HepG2 (cell line): ENCODE results near the gene OR13J1. TPM values are rescaled to one million over a fixed set of nuclear protein-coding genes. Genes with fewer than 3 reads are reported as not detected.

Experiments used
- ATAC-seq: fragments of 200-7000 bp; cut with Tn5 transposase; 3 replicates; pipeline ENCODE4 v1.9.1; 2020; ENCODE audit warnings: mild to moderate bottlenecking, moderate library complexity
- BruUV-seq: library from RNA; stranded (reverse); fragments of 400-500 nt; replicated peaks from 2 replicates; lab custom pipeline; 2021; lab: Mats Ljungman, UMichigan
- CTCF ChIA-PET: fragments of 300-600 bp; formaldehyde crosslinking; extraction: SDS; loops from one replicate; lab custom pipeline; 2021; ENCODE audit warnings: low total read pairs, inconsistent platforms, low intra/inter-chr PET ratio; lab: Yijun Ruan, JAX
- POLR2A ChIA-PET: fragments of 350-600 bp; sonication (Branson Sonifier 250); formaldehyde crosslinking; loops from one replicate; lab custom pipeline; 2020; ENCODE audit warnings: antibody characterized with exemption, inconsistent platforms; lab: Yijun Ruan, JAX
- DNase-seq: peaks from one replicate; pipeline ENCODE4 v3.0.0-alpha.2; 2015; ENCODE audit warnings: low spot score
- FAIRE-seq: peaks from 3 replicates; lab custom pipeline; 2011; peaks lifted over from hg19 to GRCh38; lab: Jason Lieb, UNC
- H2AFZ ChIP-seq: one replicate; pipeline ENCODE4 v1.6.1; 2011; ENCODE audit warnings: low read length, inconsistent platforms
- H3K27ac ChIP-seq: fragments of 300-600 bp; 3 replicates; pipeline ENCODE4 v1.8.0; 2011; ENCODE audit warnings: mixed run types, mild to moderate bottlenecking, mixed read lengths, low read length, inconsistent platforms; ENCODE audit not compliant: insufficient read depth; ENCODE audit errors: extremely low read length
- H3K27me3 ChIP-seq, 2 experiments: fragments of 200-600 bp in 1 of 2; 2 replicates in 1 of 2; 3 replicates in 1 of 2; pipeline versions ENCODE4 v1.6.0 to v1.8.0; 2011; ENCODE audit warnings: low read length in 2 of 2, mild to moderate bottlenecking in 2 of 2, moderate library complexity in 2 of 2, inconsistent platforms in 1 of 2; ENCODE audit not compliant: insufficient read depth in 2 of 2, control insufficient read depth in 1 of 2
- H3K36me3 ChIP-seq, 2 experiments: fragments of 200-600 bp in 1 of 2; replicated peaks in 1 of 2; 2 replicates in 1 of 2; 3 replicates in 1 of 2; pipeline versions ENCODE4 v1.5.1 to v1.8.0; 2011; ENCODE audit warnings: low read length in 2 of 2, inconsistent platforms in 1 of 2; ENCODE audit not compliant: insufficient read depth in 2 of 2, control insufficient read depth in 1 of 2
- H3K4me1 ChIP-seq: 2 replicates; pipeline ENCODE4 v1.5.1; 2012; ENCODE audit warnings: low read length, inconsistent platforms; ENCODE audit not compliant: insufficient read depth
- H3K4me2 ChIP-seq: 2 replicates; pipeline ENCODE4 v1.6.0; 2011; ENCODE audit warnings: low read depth, low read length, inconsistent platforms
- H3K4me3 ChIP-seq, 3 experiments: fragments of 200-600 bp in 1 of 3; sonication (generic), shearing (Covaris generic) in 1 of 3; replicated peaks in 1 of 3; 2 replicates each; pipeline ENCODE4 v1.5.1; 2011 to 2016; ENCODE audit warnings: low read length in 3 of 3, inconsistent platforms in 2 of 3, low read depth in 2 of 3, mild to moderate bottlenecking in 2 of 3, control low read depth in 1 of 3, mixed read lengths in 1 of 3; ENCODE audit not compliant: insufficient read depth in 1 of 3
- H3K79me2 ChIP-seq: one replicate; pipeline ENCODE4 v1.6.1; 2011; ENCODE audit warnings: low read length, inconsistent platforms; ENCODE audit not compliant: insufficient read depth
- H3K9ac ChIP-seq: 2 replicates; pipeline ENCODE4 v1.6.0; 2011; ENCODE audit warnings: mild to moderate bottlenecking, low read depth, low read length, inconsistent platforms; ENCODE audit not compliant: insufficient read depth
- H3K9me3 ChIP-seq: 2 replicates; pipeline ENCODE4 v1.5.1; 2012; ENCODE audit warnings: mild to moderate bottlenecking, low read length
- H4K20me1 ChIP-seq: 2 replicates; pipeline ENCODE4 v1.6.0; 2011; ENCODE audit warnings: inconsistent platforms, mild to moderate bottlenecking, low read length, moderate library complexity; ENCODE audit not compliant: insufficient read depth
- CREB1 ChIP-seq, 2 experiments: fragments of 450-650 bp in 1 of 2; IDR thresholded peaks; 2 replicates each; pipeline ENCODE4 v1.6.1; 2016 to 2017; ENCODE audit warnings: control low read depth in 1 of 2, mild to moderate bottlenecking in 1 of 2, missing compliant biosample characterization in 1 of 2, missing genetic modification characterization in 1 of 2
- ELF3 ChIP-seq: IDR thresholded peaks from 2 replicates; pipeline ENCODE4 v1.6.1; 2016; ENCODE audit warnings: missing genetic modification reagents, missing compliant biosample characterization
- HDAC6 ChIP-seq: fragments of 200-600 bp; sonication (generic); IDR thresholded peaks from 2 replicates; pipeline ENCODE4 v1.7.0; 2017; ENCODE audit warnings: mild to moderate bottlenecking, antibody characterized with exemption, low read length, low read depth
- TBX3 ChIP-seq: fragments of 450-650 bp; IDR thresholded peaks from 2 replicates; pipeline ENCODE4 v1.6.1; 2017; ENCODE audit warnings: antibody characterized with exemption, mild to moderate bottlenecking, inconsistent platforms, borderline replicate concordance
- WGBS: methylation state at CpG from one replicate; pipeline ENCODE4 v1.1.6; 2017; ENCODE audit warnings: low lambda C conversion rate; 5-methylcytosine and 5-hydroxymethylcytosine counted together
- in situ Hi-C: cut with HindIII; loops from 2 replicates; pipeline ENCODE4 v1.10.0; 2017; ENCODE audit warnings: low pct_unique_long_range_greater_than_20kb; ENCODE audit not compliant: extremely low pct_ligation_motif_present
- intact Hi-C: fragments of 100-400 bp; cut with micrococcal nuclease; formaldehyde crosslinking; loops from one replicate; pipeline ENCODE4 v1.10.0; 2022; ENCODE audit not compliant: unreplicated experiment
- polyA plus RNA-seq, 8 experiments: library from polyadenylated mRNA; depleted of rRNA in 3 of 8; stranded (reverse) in 7 of 8; unstranded in 1 of 8; fragments of >200 nt; fragmentation: Illumina TruSeq in 4 of 8; extraction: Trizol in 4 of 8; gene quantifications; 2 replicates each; pipeline versions ENCODE4 v1.2.1 to v1.2.3, GENCODE V29; 2011 to 2016; ENCODE audit warnings: low read depth in 4 of 8, missing spikeins in 1 of 8, mixed read lengths in 1 of 8; ENCODE audit not compliant: insufficient read depth in 1 of 8
- total RNA-seq, 5 experiments: library from RNA; depleted of rRNA; stranded (reverse); fragments of >200 nt; fragmentation: Illumina TruSeq; extraction: Trizol; gene quantifications; 2 replicates each; pipeline ENCODE4 v1.2.3, GENCODE V29; 2016; ENCODE audit warnings: low read depth in 1 of 5
- TF ChIP-seq, protein P1 (sequence below): sonication (generic); formaldehyde crosslinking; IDR thresholded peaks from 2 replicates; pipeline ENCODE4 v1.9.0; 2021; ENCODE audit warnings: missing genetic modification reagents, mild to moderate bottlenecking, borderline replicate concordance
- TF ChIP-seq, protein P2 (sequence below): sonication (generic); formaldehyde crosslinking; IDR thresholded peaks from 2 replicates; pipeline ENCODE4 v1.5.0; 2020; ENCODE audit warnings: mild to moderate bottlenecking, missing genetic modification reagents, moderate library complexity

OR13J1 gene
- total and polyA plus RNA-seq, 2 of the 13 experiments (the other 11 are each of a cell fraction or from before 2014, with no cell fraction given): not detected

DNA sequence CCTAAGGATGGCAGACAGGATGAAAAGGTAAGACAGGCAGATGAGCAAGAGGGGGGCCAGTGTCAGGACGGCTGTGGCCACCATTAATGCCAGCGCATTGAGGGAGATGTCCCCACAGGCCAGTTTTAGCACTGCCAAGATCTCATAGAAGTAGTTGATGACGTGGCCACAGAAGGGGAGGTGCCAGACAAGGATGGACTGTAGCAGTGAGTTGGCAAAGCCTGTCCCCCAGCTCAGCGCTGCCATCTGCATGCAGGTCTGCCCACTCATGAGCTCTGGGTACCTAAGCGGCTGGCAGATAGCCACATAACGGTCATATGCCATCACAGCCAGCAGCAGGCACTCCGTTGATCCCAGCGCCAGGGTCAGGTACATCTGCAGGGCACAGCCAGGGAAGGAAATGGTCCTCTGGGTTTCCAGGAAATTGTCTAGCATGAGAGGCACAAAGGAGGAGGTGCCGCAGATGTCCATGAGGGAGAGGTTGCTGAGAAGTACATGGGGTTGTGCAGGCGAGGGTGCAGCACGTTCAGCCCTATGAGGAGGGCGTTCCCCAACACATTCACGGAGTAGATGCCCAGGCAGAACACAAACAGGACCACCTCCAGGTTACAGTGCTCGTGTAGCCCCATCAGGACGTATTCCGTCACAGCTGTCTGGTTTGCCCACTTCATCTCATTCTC is 10.8 kb downstream of the OR13J1 start:
- H2AFZ ChIP-seq: no peak overlapping the region
- H3K4me1 ChIP-seq: no peaks in the 10 kb centered on the region
- no peak overlapping the region for H3K9ac ChIP-seq
- no peak overlapping the region for H3K4me3 ChIP-seq
- H4K20me1 ChIP-seq: no peaks in the 10 kb centered on the region
- FAIRE-seq: no peak
- TF ChIP-seq TBX3: no peak
- TF ChIP-seq ELF3: no peak
- TF ChIP-seq CREB1 (IDR thresholded peaks at IDR 0.05): peak; percentile 64
- TF ChIP-seq CREB1 (CRISPR knock-in tag; IDR thresholded peaks at IDR 0.05): no peak
- TF ChIP-seq, protein P1, sequence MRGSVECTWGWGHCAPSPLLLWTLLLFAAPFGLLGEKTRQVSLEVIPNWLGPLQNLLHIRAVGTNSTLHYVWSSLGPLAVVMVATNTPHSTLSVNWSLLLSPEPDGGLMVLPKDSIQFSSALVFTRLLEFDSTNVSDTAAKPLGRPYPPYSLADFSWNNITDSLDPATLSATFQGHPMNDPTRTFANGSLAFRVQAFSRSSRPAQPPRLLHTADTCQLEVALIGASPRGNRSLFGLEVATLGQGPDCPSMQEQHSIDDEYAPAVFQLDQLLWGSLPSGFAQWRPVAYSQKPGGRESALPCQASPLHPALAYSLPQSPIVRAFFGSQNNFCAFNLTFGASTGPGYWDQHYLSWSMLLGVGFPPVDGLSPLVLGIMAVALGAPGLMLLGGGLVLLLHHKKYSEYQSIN (CRISPR knock-in tag): no peak
- TF ChIP-seq HDAC6: no peak
- TF ChIP-seq, protein P2, sequence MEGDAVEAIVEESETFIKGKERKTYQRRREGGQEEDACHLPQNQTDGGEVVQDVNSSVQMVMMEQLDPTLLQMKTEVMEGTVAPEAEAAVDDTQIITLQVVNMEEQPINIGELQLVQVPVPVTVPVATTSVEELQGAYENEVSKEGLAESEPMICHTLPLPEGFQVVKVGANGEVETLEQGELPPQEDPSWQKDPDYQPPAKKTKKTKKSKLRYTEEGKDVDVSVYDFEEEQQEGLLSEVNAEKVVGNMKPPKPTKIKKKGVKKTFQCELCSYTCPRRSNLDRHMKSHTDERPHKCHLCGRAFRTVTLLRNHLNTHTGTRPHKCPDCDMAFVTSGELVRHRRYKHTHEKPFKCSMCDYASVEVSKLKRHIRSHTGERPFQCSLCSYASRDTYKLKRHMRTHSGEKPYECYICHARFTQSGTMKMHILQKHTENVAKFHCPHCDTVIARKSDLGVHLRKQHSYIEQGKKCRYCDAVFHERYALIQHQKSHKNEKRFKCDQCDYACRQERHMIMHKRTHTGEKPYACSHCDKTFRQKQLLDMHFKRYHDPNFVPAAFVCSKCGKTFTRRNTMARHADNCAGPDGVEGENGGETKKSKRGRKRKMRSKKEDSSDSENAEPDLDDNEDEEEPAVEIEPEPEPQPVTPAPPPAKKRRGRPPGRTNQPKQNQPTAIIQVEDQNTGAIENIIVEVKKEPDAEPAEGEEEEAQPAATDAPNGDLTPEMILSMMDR (CRISPR knock-in tag): 0 out of 2 replicates have a peak, but pooled peaks have one; percentile 8
- TF ChIP-seq, all 625 proteins: peak for 2
- no peak for ATAC-seq
- no peak overlapping the region for H3K27ac ChIP-seq
- CTCF ChIA-PET: no interaction called here
- H3K79me2 ChIP-seq: no peaks in the 10 kb centered on the region
- WGBS: 37% methylated on average over 12 of the region's 16 CpGs
- peaks cover 1 to 28% of the 10 kb centered on the region in 2 experiments; a peak in 2 of 5 replicates for H3K27me3 ChIP-seq
- in situ Hi-C loops (no loop called here), intact Hi-C loops (no loop called here)
- POLR2A ChIA-PET: no interaction called here
- no TSS peak for BruUV-seq
- DNase-seq: no peak
- H3K4me2 ChIP-seq: no peak overlapping the region
- H3K36me3 ChIP-seq: no peaks in the 10 kb centered on the region
- H3K9me3 ChIP-seq: no peaks in the 10 kb centered on the region
